Psoas muscle (tissue), 8 donors: ENCODE results near the gene FUT9. TPM values are rescaled to one million over a fixed set of nuclear protein-coding genes. Genes with fewer than 3 reads are reported as not detected.

Experiments used
- ATAC-seq, 4 donors: fragments of 200-7000 bp; cut with Tn5 transposase; one replicate each; pipeline ENCODE4 v1.9.1; 2020; ENCODE audit warnings: moderate library complexity in 3 of 4, mild to moderate bottlenecking in 2 of 4
- DNase-seq, 2 donors: peaks; one replicate each; pipeline ENCODE4 v3.0.0-alpha.2; 2020
- H3K27ac ChIP-seq: fragments of 200-600 bp; one replicate; pipeline ENCODE4 v1.8.0; 2022
- H3K27me3 ChIP-seq, 3 donors: fragments of 200-600 bp in 1 of 3; one replicate each; pipeline versions ENCODE4 v1.6.1 to v1.8.0; 2013 to 2022; ENCODE audit warnings: low read length in 2 of 3, mild to moderate bottlenecking in 2 of 3, moderate library complexity in 1 of 3; ENCODE audit not compliant: insufficient read depth in 3 of 3
- H3K36me3 ChIP-seq, 2 donors: fragments of 200-600 bp in 1 of 2; one replicate each; pipeline versions ENCODE4 v1.6.1 to v1.8.0; 2013 to 2022; ENCODE audit warnings: low read depth in 1 of 2, mild to moderate bottlenecking in 1 of 2, moderate library complexity in 1 of 2; ENCODE audit not compliant: insufficient read depth in 1 of 2
- H3K4me1 ChIP-seq: fragments of 200-600 bp; one replicate; pipeline ENCODE4 v1.8.0; 2022
- H3K4me3 ChIP-seq: fragments of 200-600 bp; one replicate; pipeline ENCODE4 v1.8.0; 2022; ENCODE audit warnings: mild to moderate bottlenecking
- H3K9me3 ChIP-seq: fragments of 200-600 bp; one replicate; pipeline ENCODE4 v1.8.0; 2022
- WGBS, 3 donors: extraction: QIAGEN DNeasy Blood & Tissue Kit; methylation state at CpG; one replicate each; pipeline versions ENCODE4 v1.1.6 to v1.1.7; 2013; 5-methylcytosine and 5-hydroxymethylcytosine counted together
- intact Hi-C, 2 donors: fragments of 100-400 bp; cut with DNase I; formaldehyde crosslinking; loops; one replicate each; pipeline versions ENCODE4 v1.11.0 to v1.14.2; 2022
- polyA plus RNA-seq, 3 donors: library from polyadenylated mRNA; stranded (reverse); fragments of 200-250 nt; gene quantifications; one replicate each; pipeline ENCODE4 v1.2.3, GENCODE V29; 2013
- total RNA-seq, 4 donors: library from RNA; stranded (reverse); fragmentation: NEBNext Ultra II Directional in 2 of 4; extraction: Animal tissue kit (Norgen Biotek cat#: 25700) in 2 of 4; gene quantifications; one replicate each; pipeline versions ENCODE4 v1.2.1 to v1.2.4, GENCODE V29; 2021 to 2023
- TF ChIP-seq, protein P1 (sequence below): fragments of 200-600 bp; IDR thresholded peaks from one replicate; pipeline ENCODE4 v1.8.0; 2022; ENCODE audit warnings: antibody characterized with exemption
- donor health status: healthy with polysubstance abuse.
- donor health status: DM: no; HTN: no; CAD: no; lungs with moderate emphysema.
- donor health status: Bipolar disorder and iron deficiency.
- donor health status: healthy.
- donor health status: DM: yes; HTN: yes; CAD: no.
- donor health status: DM: no; HTN: no; CAD: no.
- donor health status: DM: no; HTN: no; CAD: no.
- donor health status: DM: yes; HTN: yes; CAD: no.

The FUT9 gene
- total and polyA plus RNA-seq, 7 donors = 0.01 TPM; not detected in 5

- DNase-seq = peak in 1 of 2 donors; percentile 36
- Histone ChIP-seq H3K9me3 (peaks cover 3% of the 10 kb centered on the region), H3K4me1 (no peaks in the 10 kb centered on the region), H3K36me3 (no peaks in the 10 kb centered on the region), H3K27me3 (no peaks in the 10 kb centered on the region), H3K4me3 (no peak overlapping the region), H3K27ac (no peak overlapping the region)
- WGBS, 3 donors = 85 to 95% (median 93%) methylated on average over 5 of the region's 5 CpGs
- intact Hi-C loops = no loop called here
- TF ChIP-seq, protein P1, sequence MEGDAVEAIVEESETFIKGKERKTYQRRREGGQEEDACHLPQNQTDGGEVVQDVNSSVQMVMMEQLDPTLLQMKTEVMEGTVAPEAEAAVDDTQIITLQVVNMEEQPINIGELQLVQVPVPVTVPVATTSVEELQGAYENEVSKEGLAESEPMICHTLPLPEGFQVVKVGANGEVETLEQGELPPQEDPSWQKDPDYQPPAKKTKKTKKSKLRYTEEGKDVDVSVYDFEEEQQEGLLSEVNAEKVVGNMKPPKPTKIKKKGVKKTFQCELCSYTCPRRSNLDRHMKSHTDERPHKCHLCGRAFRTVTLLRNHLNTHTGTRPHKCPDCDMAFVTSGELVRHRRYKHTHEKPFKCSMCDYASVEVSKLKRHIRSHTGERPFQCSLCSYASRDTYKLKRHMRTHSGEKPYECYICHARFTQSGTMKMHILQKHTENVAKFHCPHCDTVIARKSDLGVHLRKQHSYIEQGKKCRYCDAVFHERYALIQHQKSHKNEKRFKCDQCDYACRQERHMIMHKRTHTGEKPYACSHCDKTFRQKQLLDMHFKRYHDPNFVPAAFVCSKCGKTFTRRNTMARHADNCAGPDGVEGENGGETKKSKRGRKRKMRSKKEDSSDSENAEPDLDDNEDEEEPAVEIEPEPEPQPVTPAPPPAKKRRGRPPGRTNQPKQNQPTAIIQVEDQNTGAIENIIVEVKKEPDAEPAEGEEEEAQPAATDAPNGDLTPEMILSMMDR = no peak
- ATAC-seq = no peak
These were observed 23.9 kb upstream of the FUT9 start for GRCh38 chr6:95991906-95992305.

GRCh38 chr6:95994151-95994550 is 21.6 kb upstream of the FUT9 start:
- intact Hi-C loops = no loop called here
- Histone ChIP-seq H3K36me3 (no peaks in the 10 kb centered on the region), H3K9me3 (no peaks in the 10 kb centered on the region), H3K4me1 (no peaks in the 10 kb centered on the region), H3K27me3 (no peaks in the 10 kb centered on the region), H3K27ac (no peak overlapping the region), H3K4me3 (no peak overlapping the region)
- ATAC-seq (no peak), DNase-seq (no peak)
- TF ChIP-seq, protein P1 = no peak
- 80 to 89% (median 82%) methylated on average over 4 of the region's 4 CpGs for WGBS, 3 donors

- no peaks in the 10 kb centered on the region for H3K36me3 ChIP-seq
- H3K4me3 ChIP-seq = no peak overlapping the region
- no peaks in the 10 kb centered on the region for H3K27me3 ChIP-seq
- no peak for ATAC-seq
- no peak overlapping the region for H3K27ac ChIP-seq
- no peak for DNase-seq
- intact Hi-C loops = no loop called here
- H3K9me3 ChIP-seq = no peaks in the 10 kb centered on the region
- 58 to 67% (median 59%) methylated on average over 3 of the region's 3 CpGs for WGBS, 3 donors
- no peaks in the 10 kb centered on the region for H3K4me1 ChIP-seq
- TF ChIP-seq, protein P1 = no peak
These were observed 17.6 kb upstream of the FUT9 start for GRCh38 chr6:95998133-95998532.

DNA sequence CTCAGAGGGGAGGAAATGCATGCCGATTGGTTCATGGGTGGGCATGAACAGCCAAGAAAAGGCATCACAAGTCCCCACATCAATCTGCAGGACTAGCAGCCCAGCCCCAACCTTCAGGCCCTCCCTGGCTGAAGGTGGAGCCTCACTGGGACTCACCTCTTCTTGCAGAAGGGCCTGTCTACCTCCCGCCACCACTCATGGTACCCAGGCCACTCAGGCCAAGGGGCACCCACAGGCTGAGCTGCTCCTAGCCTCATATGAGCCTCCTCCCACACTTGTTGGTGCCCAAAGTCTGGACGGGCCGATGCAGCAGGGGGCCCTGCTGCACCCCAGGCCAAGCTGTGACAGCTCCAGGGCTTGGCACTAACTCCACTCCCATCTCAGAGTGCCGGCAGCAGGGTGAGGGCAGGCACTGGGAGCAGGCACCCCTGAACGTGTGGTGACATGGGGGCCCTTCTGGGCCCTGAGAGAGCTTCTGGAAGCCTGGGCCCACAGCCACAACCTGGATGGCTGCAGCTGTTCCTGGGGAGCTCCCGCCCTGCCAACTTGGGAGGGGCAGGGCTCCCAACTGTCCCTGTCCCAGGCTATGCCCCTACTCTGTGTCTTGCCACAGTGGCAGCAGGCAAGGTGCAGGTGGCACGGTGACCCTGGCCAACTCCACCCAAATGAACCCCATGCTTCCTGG is 13.7 kb upstream of the FUT9 start:
- TF ChIP-seq, protein P1 = no peak
- no peak overlapping the region for H3K27ac ChIP-seq
- 78 to 87% (median 86%) methylated on average over 7 to 8 of the region's 8 CpGs for WGBS, 3 donors
- intact Hi-C loops = no loop called here
- no peaks in the 10 kb centered on the region for H3K9me3 ChIP-seq
- ATAC-seq (no peak), DNase-seq (peak in 1 of 2 donors; percentile 36)
- H3K27me3 ChIP-seq = no peaks in the 10 kb centered on the region
- no peak overlapping the region for H3K4me3 ChIP-seq
- H3K4me1 ChIP-seq = no peaks in the 10 kb centered on the region
- H3K36me3 ChIP-seq = no peaks in the 10 kb centered on the region

DNA sequence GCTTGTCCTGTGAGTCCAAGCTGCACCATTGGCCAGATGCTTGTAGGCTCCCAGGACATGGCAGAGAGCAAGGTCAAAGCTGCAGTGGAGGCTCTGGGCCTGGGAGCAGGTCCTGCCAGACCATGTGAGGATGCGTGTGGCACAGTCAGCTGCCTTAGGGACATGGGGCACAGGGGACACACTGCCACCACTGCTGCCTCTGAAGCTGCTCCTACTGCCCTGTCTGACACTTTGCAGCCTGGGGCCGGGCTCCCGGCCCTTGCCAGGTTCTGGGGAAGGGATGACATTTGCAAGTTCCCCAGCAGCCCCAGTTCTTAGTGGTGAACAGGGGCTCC is 13.2 kb upstream of the FUT9 start:
- Histone ChIP-seq H3K36me3 (no peaks in the 10 kb centered on the region), H3K4me3 (no peak overlapping the region), H3K4me1 (no peaks in the 10 kb centered on the region), H3K9me3 (no peaks in the 10 kb centered on the region), H3K27ac (no peak overlapping the region), H3K27me3 (no peaks in the 10 kb centered on the region)
- DNase-seq (no peak), ATAC-seq (no peak)
- intact Hi-C loops = no loop called here
- WGBS, 3 donors = 73 to 95% (median 91%) methylated on average over 3 of the region's 3 CpGs
- TF ChIP-seq, protein P1 = no peak
